ENCODE results near the gene ATP1A1.

DNA sequence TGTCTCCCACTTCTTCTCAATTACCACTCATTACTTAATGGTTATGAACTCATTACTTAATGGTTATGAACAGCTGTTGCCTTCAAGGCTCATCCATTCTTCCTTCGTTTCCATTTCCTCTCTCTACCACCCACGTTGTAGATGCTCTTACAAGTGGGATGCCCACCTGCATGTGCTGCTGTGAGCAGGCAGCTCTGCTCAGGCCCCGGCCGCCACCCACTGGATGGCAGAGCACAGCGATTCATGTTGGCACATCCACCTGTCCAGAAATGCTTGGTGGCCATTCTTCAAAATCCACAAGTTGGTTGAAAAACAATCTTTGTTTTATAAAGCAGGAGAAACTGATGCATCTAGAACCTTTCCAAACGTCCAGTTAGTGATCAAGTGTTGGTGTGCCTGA lies 14.5 kb downstream of the ATP1A1 start:
- no peak for TF ChIP-seq TCF4 (CRISPR knock-in tag; IDR thresholded peaks at IDR 0.05; ENCODE audit: borderline replicate concordance)
- TF ChIP-seq TOX (CRISPR knock-in tag; IDR thresholded peaks at IDR 0.05; ENCODE audit: borderline replicate concordance), result no peak
- TF ChIP-seq OSR1 (CRISPR knock-in tag; IDR thresholded peaks at IDR 0.05), result no peak
- no peak for TF ChIP-seq RARB (CRISPR knock-in tag; IDR thresholded peaks at IDR 0.05)
- no peak for TF ChIP-seq ZC3H10 (CRISPR knock-in tag; IDR thresholded peaks at IDR 0.05)
- TF ChIP-seq BACH2 (CRISPR knock-in tag; IDR thresholded peaks at IDR 0.05; ENCODE audit: borderline replicate concordance), result no peak
- TF ChIP-seq, protein P1, sequence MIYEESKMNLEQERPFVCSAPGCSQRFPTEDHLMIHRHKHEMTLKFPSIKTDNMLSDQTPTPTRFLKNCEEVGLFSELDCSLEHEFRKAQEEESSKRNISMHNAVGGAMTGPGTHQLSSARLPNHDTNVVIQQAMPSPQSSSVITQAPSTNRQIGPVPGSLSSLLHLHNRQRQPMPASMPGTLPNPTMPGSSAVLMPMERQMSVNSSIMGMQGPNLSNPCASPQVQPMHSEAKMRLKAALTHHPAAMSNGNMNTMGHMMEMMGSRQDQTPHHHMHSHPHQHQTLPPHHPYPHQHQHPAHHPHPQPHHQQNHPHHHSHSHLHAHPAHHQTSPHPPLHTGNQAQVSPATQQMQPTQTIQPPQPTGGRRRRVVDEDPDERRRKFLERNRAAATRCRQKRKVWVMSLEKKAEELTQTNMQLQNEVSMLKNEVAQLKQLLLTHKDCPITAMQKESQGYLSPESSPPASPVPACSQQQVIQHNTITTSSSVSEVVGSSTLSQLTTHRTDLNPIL (CRISPR knock-in tag; IDR thresholded peaks at IDR 0.05; ENCODE audit: low read depth), result no peak
- no peak for TF ChIP-seq ZFP30 (CRISPR knock-in tag; IDR thresholded peaks at IDR 0.05)
- TF ChIP-seq ZNF8 (CRISPR knock-in tag; IDR thresholded peaks at IDR 0.05), result no peak
